22Rv1 (cell line): ENCODE results near the gene EIF4G3.
"Not testable (repeated sequence)": the region's sequence is repeated elsewhere in the genome, so short reads cannot be mapped to it uniquely, and the experiment has no call there.

Experiments used
- H3K27ac ChIP-seq: fragments of 450-650 bp; 2 replicates; pipeline ENCODE4 v1.5.1; 2017
- ZFX ChIP-seq: fragments of 450-650 bp; IDR thresholded peaks from 2 replicates; pipeline ENCODE4 v1.6.1; 2017; ENCODE audit warnings: antibody characterized with exemption, borderline replicate concordance
- TF ChIP-seq, protein P1 (sequence below): fragments of 450-650 bp; IDR thresholded peaks from 2 replicates; pipeline ENCODE4 v1.5.1; 2017; ENCODE audit warnings: mild to moderate bottlenecking

Gene EIF4G3

GRCh38 chr1:21175670-21176581, 771 bp downstream of the EIF4G3 start:
- TF ChIP-seq, protein P1, sequence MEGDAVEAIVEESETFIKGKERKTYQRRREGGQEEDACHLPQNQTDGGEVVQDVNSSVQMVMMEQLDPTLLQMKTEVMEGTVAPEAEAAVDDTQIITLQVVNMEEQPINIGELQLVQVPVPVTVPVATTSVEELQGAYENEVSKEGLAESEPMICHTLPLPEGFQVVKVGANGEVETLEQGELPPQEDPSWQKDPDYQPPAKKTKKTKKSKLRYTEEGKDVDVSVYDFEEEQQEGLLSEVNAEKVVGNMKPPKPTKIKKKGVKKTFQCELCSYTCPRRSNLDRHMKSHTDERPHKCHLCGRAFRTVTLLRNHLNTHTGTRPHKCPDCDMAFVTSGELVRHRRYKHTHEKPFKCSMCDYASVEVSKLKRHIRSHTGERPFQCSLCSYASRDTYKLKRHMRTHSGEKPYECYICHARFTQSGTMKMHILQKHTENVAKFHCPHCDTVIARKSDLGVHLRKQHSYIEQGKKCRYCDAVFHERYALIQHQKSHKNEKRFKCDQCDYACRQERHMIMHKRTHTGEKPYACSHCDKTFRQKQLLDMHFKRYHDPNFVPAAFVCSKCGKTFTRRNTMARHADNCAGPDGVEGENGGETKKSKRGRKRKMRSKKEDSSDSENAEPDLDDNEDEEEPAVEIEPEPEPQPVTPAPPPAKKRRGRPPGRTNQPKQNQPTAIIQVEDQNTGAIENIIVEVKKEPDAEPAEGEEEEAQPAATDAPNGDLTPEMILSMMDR = no peak; the same call in 1 of the 2 replicates
- TF ChIP-seq ZFX = no peak
- H3K27ac ChIP-seq = peak overlapping the region; percentile 77

DNA sequence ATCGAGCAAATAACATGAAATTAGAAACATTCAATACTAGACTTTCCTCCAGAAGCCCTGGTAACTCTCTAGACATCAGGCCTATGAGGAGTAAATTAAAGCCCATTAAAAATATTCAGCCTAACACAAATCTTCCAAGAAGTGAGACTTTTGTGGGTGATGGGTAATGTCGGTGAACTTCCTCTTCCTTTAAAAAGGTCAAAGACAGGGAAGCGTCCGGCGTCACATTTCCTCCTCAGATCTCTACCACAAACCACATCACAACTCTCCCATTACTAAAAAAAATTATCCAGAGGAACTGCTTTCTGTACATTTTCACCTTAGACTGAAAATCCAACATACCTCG, 1.4 kb downstream of the EIF4G3 start:
- peak overlapping the region; percentile 77 for H3K27ac ChIP-seq

GRCh38 chr1:21174654-21175323, 1.9 kb downstream of the EIF4G3 start:
- H3K27ac ChIP-seq = peak overlapping the region; percentile 77; the same call in 1 of the 2 replicates
- TF ChIP-seq, protein P1 = no peak
- no peak for TF ChIP-seq ZFX

More for the DNA sequence above, 1.4 kb downstream of the EIF4G3 start:
- TF ChIP-seq, protein P1 = no peak
- no peak for TF ChIP-seq ZFX

DNA sequence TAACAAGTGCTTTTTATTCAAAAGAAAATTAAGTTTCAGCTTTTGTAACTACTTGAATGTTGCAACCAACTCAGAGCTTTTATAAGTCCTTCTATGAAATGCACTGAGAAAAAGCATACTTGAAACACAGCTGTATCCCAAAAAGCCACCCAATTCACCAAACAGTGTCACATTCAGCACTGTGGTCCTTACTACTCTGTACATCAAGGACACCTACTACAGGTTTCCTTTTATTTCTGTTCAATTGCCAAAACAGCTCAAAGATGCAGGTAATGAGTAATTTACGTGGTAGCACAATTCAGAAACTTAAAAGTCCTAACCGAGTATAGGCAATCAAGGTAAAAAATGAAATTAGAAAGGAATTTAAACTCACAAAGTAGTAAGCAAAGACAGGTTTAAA, 2.5 kb downstream of the EIF4G3 start:
- TF ChIP-seq, protein P1 = no peak
- no peak for TF ChIP-seq ZFX
- H3K27ac ChIP-seq = no peak overlapping the region

DNA sequence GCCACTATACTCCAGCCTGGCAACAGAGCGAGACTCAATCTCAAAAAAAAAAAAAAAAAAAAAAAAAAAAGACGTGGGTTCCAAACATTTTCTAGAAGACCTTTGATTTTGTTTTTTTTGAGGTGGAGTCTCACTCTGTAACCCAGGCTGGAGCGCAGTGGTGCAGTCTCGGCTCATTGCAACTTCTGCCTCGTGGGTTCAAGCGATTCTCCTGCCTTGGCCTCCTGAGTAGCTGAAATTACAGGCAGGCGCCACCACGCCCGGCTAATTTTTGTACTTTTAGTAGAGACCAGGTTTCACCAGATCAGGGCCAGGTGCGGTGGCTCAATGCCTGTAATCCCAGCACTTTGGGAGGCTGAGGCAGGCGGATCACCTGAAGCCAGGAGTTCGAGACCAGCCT, 3.6 kb downstream of the EIF4G3 start:
- H3K27ac ChIP-seq = not testable (repeated sequence)

- not testable (repeated sequence) for H3K27ac ChIP-seq
Measured at GRCh38 chr1:21170837-21171236, 5.9 kb downstream of the EIF4G3 start.

DNA sequence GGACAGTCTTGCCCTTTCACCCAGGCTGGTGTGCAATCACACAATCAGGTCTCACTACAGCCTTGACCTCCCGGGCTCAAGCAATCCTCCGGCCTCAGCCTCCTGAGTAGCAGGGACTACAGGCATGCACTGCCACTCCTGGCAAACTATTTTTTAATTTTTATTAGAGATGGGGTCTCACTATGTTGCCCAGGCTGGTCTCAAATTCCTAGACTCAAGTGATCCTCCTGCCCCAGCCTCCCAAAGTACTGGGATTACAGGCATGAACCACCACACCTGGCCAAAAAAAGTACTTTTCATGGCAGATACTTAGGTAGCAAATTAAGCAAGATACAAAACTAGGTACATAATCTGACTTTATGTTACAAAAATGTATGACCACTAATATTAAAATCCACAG, 8.3 kb downstream of the EIF4G3 start:
- H3K27ac ChIP-seq = no peak overlapping the region

GRCh38 chr1:21165646-21166045, 11.1 kb downstream of the EIF4G3 start:
- no peak overlapping the region for H3K27ac ChIP-seq
- TF ChIP-seq ZFX = no peak
- TF ChIP-seq, protein P1 = no peak

More for the DNA sequence above, 8.3 kb downstream of the EIF4G3 start:
- TF ChIP-seq, protein P1 = no peak
- no peak for TF ChIP-seq ZFX
